Neuronal stem cell (in vitro differentiated cells): ENCODE data around the gene SPATA17.

Source experiments
- DNase-seq: peaks from one replicate; pipeline ENCODE4 v3.0.0-alpha.2; 2013; ENCODE audit warnings: low spot score
- H2AFZ ChIP-seq: one replicate; pipeline ENCODE4 v1.6.1; 2013; ENCODE audit warnings: mild to moderate bottlenecking, low read length, inconsistent platforms
- H2AK5ac ChIP-seq: 2 replicates; pipeline ENCODE4 v1.6.1; 2013; ENCODE audit warnings: low read depth, mild to moderate bottlenecking, inconsistent platforms, low read length, moderate library complexity, mixed read lengths
- H2BK120ac ChIP-seq: 2 replicates; pipeline ENCODE4 v1.6.1; 2013; ENCODE audit warnings: low read depth, mild to moderate bottlenecking, inconsistent platforms, low read length, moderate library complexity, mixed read lengths
- H2BK12ac ChIP-seq: one replicate; pipeline ENCODE4 v1.6.1; 2013; ENCODE audit warnings: low read length, inconsistent platforms
- H2BK15ac ChIP-seq: 2 replicates; pipeline ENCODE4 v1.6.1; 2013; ENCODE audit warnings: mild to moderate bottlenecking, low read length, inconsistent platforms, mixed read lengths
- H2BK5ac ChIP-seq: one replicate; pipeline ENCODE4 v1.6.1; 2013; ENCODE audit warnings: inconsistent platforms, mild to moderate bottlenecking, low read length, moderate library complexity
- H3K14ac ChIP-seq: one replicate; pipeline ENCODE4 v1.6.1; 2013; ENCODE audit warnings: low read length, inconsistent platforms
- H3K18ac ChIP-seq: 2 replicates; pipeline ENCODE4 v1.6.1; 2013; ENCODE audit warnings: low read length, inconsistent platforms
- H3K23ac ChIP-seq: 2 replicates; pipeline ENCODE4 v1.6.1; 2013; ENCODE audit warnings: low read depth, mild to moderate bottlenecking, mixed read lengths, low read length, inconsistent platforms; ENCODE audit not compliant: poor library complexity
- H3K27ac ChIP-seq: replicated peaks from 3 replicates; pipeline ENCODE4 v1.5.1; 2013; ENCODE audit warnings: low read length, inconsistent platforms
- H3K27me3 ChIP-seq, 3 experiments: 2 replicates each; pipeline ENCODE4 v1.6.1; 2013; ENCODE audit warnings: low read length in 3 of 3, mild to moderate bottlenecking in 2 of 3, inconsistent platforms in 1 of 3, low read depth in 1 of 3, mixed read lengths in 1 of 3, moderate library complexity in 1 of 3; ENCODE audit not compliant: control insufficient read depth in 3 of 3, insufficient read depth in 3 of 3
- H3K36me3 ChIP-seq, 2 donors: replicated peaks in 1 of 2; 2 replicates each; pipeline ENCODE4 v1.6.1; 2013; ENCODE audit warnings: low read length in 2 of 2; ENCODE audit not compliant: control insufficient read depth in 2 of 2, insufficient read depth in 2 of 2
- H3K4ac ChIP-seq: 2 replicates; pipeline ENCODE4 v1.6.1; 2013; ENCODE audit warnings: inconsistent platforms, mild to moderate bottlenecking, low read length, moderate library complexity
- H3K4me1 ChIP-seq, 2 donors: 1 replicate in 1 of 2; 2 replicates in 1 of 2; pipeline ENCODE4 v1.6.1; 2013; ENCODE audit warnings: low read length in 2 of 2, low read depth in 1 of 2; ENCODE audit not compliant: control insufficient read depth in 2 of 2, insufficient read depth in 1 of 2
- H3K4me2 ChIP-seq: one replicate; pipeline ENCODE4 v1.6.1; 2013; ENCODE audit warnings: mild to moderate bottlenecking, low read length, inconsistent platforms; ENCODE audit not compliant: insufficient read depth, poor library complexity, severe bottlenecking
- H3K4me3 ChIP-seq, 2 donors: 2 replicates each; pipeline ENCODE4 v1.5.1; 2013; ENCODE audit warnings: low read length in 2 of 2, mild to moderate bottlenecking in 2 of 2, inconsistent platforms in 1 of 2, moderate library complexity in 1 of 2
- H3K79me1 ChIP-seq: one replicate; pipeline ENCODE4 v1.6.1; 2013; ENCODE audit warnings: low read depth, mild to moderate bottlenecking, inconsistent platforms, low read length, moderate library complexity
- H3K9ac ChIP-seq: one replicate; pipeline ENCODE4 v1.6.1; 2013; ENCODE audit warnings: mild to moderate bottlenecking, low read depth, low read length, inconsistent platforms; ENCODE audit not compliant: poor library complexity
- H3K9me3 ChIP-seq, 2 donors: replicated peaks in 1 of 2; 2 replicates each; pipeline versions ENCODE3 to v1.6.1; 2013; ENCODE audit warnings: low read length in 2 of 2, mild to moderate bottlenecking in 2 of 2, inconsistent platforms in 1 of 2, low read depth in 1 of 2, mixed read lengths in 1 of 2, moderate library complexity in 1 of 2; ENCODE audit not compliant: control insufficient read depth in 2 of 2, insufficient read depth in 1 of 2
- H4K8ac ChIP-seq: one replicate; pipeline ENCODE4 v1.6.1; 2013; ENCODE audit warnings: low read depth, mild to moderate bottlenecking, inconsistent platforms, low read length, moderate library complexity
- H4K91ac ChIP-seq: one replicate; pipeline ENCODE4 v1.6.1; 2013; ENCODE audit warnings: low read length, low read depth, mild to moderate bottlenecking, inconsistent platforms; ENCODE audit not compliant: poor library complexity
- WGBS, 2 donors: extraction: QIAGEN DNeasy Blood & Tissue Kit; methylation state at CpG; one replicate each; pipeline ENCODE4 v1.1.7; 2013; ENCODE audit warnings: missing lambda C conversion rate in 2 of 2, mixed read lengths in 1 of 2; ENCODE audit not compliant: insufficient read length in 2 of 2, insufficient replicate concordance in 1 of 2; ENCODE audit errors: extremely low coverage in 2 of 2; 5-methylcytosine and 5-hydroxymethylcytosine counted together

Gene SPATA17

GRCh38 chr1:217622042-217622441 is 9.1 kb upstream of the SPATA17 start:
- H3K4ac ChIP-seq, result no peak overlapping the region
- H2BK12ac ChIP-seq, result no peak overlapping the region
- H3K9me3 ChIP-seq, result no peaks in the 10 kb centered on the region
- H3K4me3 ChIP-seq, result no peak overlapping the region
- no peak overlapping the region for H2AFZ ChIP-seq
- no peak overlapping the region for H3K4me2 ChIP-seq
- H3K23ac ChIP-seq, result no peak overlapping the region
- H3K36me3 ChIP-seq, result peaks cover 3 to 34% of the 10 kb centered on the region in 2 donors
- no peaks in the 10 kb centered on the region for H3K79me1 ChIP-seq
- no peaks in the 10 kb centered on the region for H3K4me1 ChIP-seq
- no peak overlapping the region for H2AK5ac ChIP-seq
- no peak overlapping the region for H3K27ac ChIP-seq
- H3K27me3 ChIP-seq, result no peaks in the 10 kb centered on the region
- WGBS, 2 donors, result no CpG with 5 or more reads among the region's 3 CpGs
- H2BK120ac ChIP-seq, result no peak overlapping the region
- H3K9ac ChIP-seq, result no peak overlapping the region
- H2BK15ac ChIP-seq, result no peak overlapping the region
- H4K91ac ChIP-seq, result no peak overlapping the region
- no peak overlapping the region for H4K8ac ChIP-seq
- H3K18ac ChIP-seq, result no peak overlapping the region
- H3K14ac ChIP-seq, result no peak overlapping the region
- H2BK5ac ChIP-seq, result no peak overlapping the region
- no peak for DNase-seq

GRCh38 chr1:217626321-217626720 is 4.8 kb upstream of the SPATA17 start:
- Histone ChIP-seq H2AK5ac (no peak overlapping the region), H3K79me1 (no peaks in the 10 kb centered on the region), H3K4me2 (no peak overlapping the region), H4K91ac (no peak overlapping the region), H2BK15ac (no peak overlapping the region), H3K23ac (no peak overlapping the region), H3K27me3 (no peaks in the 10 kb centered on the region), H3K14ac (no peak overlapping the region), H3K18ac (no peak overlapping the region), H3K9me3 (no peaks in the 10 kb centered on the region), H4K8ac (no peak overlapping the region), H2BK5ac (no peak overlapping the region), H3K4me3 (no peak overlapping the region), H2BK120ac (no peak overlapping the region), H3K9ac (no peak overlapping the region), H2AFZ (no peak overlapping the region), H3K4me1 (peaks cover 0 to 7% of the 10 kb centered on the region in 2 donors), H3K4ac (no peak overlapping the region), H3K27ac (no peak overlapping the region), H3K36me3 (peaks cover 0 to 4% of the 10 kb centered on the region in 2 donors), H2BK12ac (no peak overlapping the region)
- no peak for DNase-seq
- WGBS, 2 donors, result no CpG with 5 or more reads among the region's 2 CpGs

GRCh38 chr1:217627431-217627830 is 3.7 kb upstream of the SPATA17 start:
- Histone ChIP-seq H3K4ac (no peak overlapping the region), H3K9ac (no peak overlapping the region), H3K18ac (no peak overlapping the region), H3K27me3 (no peaks in the 10 kb centered on the region), H3K4me1 (peaks cover 2 to 7% of the 10 kb centered on the region in 2 donors), H2AFZ (no peak overlapping the region), H2BK120ac (no peak overlapping the region), H3K23ac (no peak overlapping the region), H3K9me3 (no peaks in the 10 kb centered on the region), H3K79me1 (no peaks in the 10 kb centered on the region), H4K8ac (no peak overlapping the region), H2BK5ac (no peak overlapping the region), H2BK15ac (no peak overlapping the region), H2AK5ac (no peak overlapping the region), H3K4me3 (no peak overlapping the region), H3K36me3 (no peaks in the 10 kb centered on the region), H3K27ac (no peak overlapping the region), H3K14ac (no peak overlapping the region), H3K4me2 (no peak overlapping the region), H4K91ac (no peak overlapping the region), H2BK12ac (no peak overlapping the region)
- no peak for DNase-seq
- no CpG with 5 or more reads among the region's 3 CpGs for WGBS, 2 donors

- Histone ChIP-seq H2BK12ac (no peak overlapping the region), H3K4me1 (peaks cover 0 to 3% of the 10 kb centered on the region in 2 donors), H3K9me3 (no peaks in the 10 kb centered on the region), H3K14ac (no peak overlapping the region), H3K36me3 (no peaks in the 10 kb centered on the region), H3K27ac (no peak overlapping the region), H3K23ac (no peak overlapping the region), H2BK120ac (no peak overlapping the region), H3K4me2 (no peak overlapping the region), H3K9ac (no peak overlapping the region), H2AFZ (no peak overlapping the region), H2BK5ac (no peak overlapping the region), H2BK15ac (no peak overlapping the region), H2AK5ac (no peak overlapping the region), H3K4me3 (no peak overlapping the region), H3K18ac (no peak overlapping the region), H4K91ac (no peak overlapping the region), H3K27me3 (no peaks in the 10 kb centered on the region), H4K8ac (no peak overlapping the region), H3K4ac (no peak overlapping the region), H3K79me1 (no peaks in the 10 kb centered on the region)
- no peak for DNase-seq
- no CpG with 5 or more reads among the region's 6 CpGs for WGBS, 2 donors
Measured at GRCh38 chr1:217642455-217642854, 11.3 kb downstream of the SPATA17 start.
